ENCODE data around the gene CMIP.

- no peak for TF ChIP-seq CTCF (IDR thresholded peaks at IDR 0.05)
- TF ChIP-seq POLR2A (IDR thresholded peaks at IDR 0.05) = no peak
These were observed 108.6 kb downstream of the CMIP start for GRCh38 chr16:81553080-81553813.
